Renal pelvis (tissue), 4 donors: ENCODE measurements around the gene TSPOAP1. TPM values are rescaled to one million over a fixed set of nuclear protein-coding genes. Genes with fewer than 3 reads are reported as not detected.

ENCODE experiments used
- DNase-seq: peaks from one replicate; pipeline ENCODE4 v3.0.0-alpha.2; 2013
- polyA plus RNA-seq, 3 donors: library from polyadenylated mRNA; unstranded; fragments of 120-200 nt; gene quantifications; one replicate each; pipeline ENCODE4 v1.2.1, GENCODE V29; 2013; ENCODE audit not compliant: insufficient read length in 3 of 3

TSPOAP1 gene
- polyA plus RNA-seq, 3 donors: 44.2 to 77.0 (median 70.8) TPM

GRCh38 chr17:58364270-58364942 is 35.8 kb upstream of the TSPOAP1 start:
- DNase-seq: no peak

GRCh38 chr17:58363457-58364185 is 35.0 kb upstream of the TSPOAP1 start:
- no peak for DNase-seq

GRCh38 chr17:58362368-58363014 is 33.9 kb upstream of the TSPOAP1 start:
- no peak for DNase-seq

- no peak for DNase-seq
Measured at GRCh38 chr17:58360296-58361063, 31.9 kb upstream of the TSPOAP1 start.

DNA sequence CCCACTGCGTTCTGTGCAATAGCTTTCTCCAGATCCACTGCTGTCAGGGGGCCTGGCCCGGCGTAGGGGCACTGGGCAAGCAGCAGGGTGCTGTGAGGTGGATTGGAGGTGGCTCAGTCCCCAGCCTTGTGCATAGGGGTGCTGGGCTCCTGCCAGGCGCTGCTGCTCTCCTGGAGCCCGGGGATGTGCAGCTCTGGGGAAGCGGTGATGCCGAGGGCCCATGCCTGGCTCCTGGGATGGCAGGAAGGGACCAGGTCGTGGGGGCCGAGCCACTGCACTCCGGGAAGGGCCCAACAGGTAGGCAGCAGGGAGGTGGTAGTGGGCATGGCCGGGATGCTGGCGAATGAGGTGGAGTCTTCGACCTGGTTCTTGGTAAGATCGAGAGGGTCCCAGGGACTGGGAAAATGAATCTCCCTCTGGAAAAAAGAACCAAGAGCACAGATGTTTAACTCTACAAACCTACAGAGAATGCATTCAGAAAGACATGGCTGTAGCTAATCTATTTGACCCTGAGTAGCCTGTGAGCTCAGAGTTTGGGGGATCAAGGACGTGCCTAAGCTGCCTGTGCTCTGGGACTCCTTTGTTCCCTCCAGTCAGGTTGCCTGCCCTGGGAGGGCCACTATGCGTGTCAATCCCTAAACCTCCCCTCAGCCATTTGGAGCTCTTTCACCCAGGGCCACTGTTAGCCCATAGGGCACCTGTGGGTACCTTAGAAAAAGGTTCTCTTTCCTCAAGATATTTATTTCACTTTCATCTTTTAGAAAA is 30.0 kb upstream of the TSPOAP1 start:
- no peak for DNase-seq

DNA sequence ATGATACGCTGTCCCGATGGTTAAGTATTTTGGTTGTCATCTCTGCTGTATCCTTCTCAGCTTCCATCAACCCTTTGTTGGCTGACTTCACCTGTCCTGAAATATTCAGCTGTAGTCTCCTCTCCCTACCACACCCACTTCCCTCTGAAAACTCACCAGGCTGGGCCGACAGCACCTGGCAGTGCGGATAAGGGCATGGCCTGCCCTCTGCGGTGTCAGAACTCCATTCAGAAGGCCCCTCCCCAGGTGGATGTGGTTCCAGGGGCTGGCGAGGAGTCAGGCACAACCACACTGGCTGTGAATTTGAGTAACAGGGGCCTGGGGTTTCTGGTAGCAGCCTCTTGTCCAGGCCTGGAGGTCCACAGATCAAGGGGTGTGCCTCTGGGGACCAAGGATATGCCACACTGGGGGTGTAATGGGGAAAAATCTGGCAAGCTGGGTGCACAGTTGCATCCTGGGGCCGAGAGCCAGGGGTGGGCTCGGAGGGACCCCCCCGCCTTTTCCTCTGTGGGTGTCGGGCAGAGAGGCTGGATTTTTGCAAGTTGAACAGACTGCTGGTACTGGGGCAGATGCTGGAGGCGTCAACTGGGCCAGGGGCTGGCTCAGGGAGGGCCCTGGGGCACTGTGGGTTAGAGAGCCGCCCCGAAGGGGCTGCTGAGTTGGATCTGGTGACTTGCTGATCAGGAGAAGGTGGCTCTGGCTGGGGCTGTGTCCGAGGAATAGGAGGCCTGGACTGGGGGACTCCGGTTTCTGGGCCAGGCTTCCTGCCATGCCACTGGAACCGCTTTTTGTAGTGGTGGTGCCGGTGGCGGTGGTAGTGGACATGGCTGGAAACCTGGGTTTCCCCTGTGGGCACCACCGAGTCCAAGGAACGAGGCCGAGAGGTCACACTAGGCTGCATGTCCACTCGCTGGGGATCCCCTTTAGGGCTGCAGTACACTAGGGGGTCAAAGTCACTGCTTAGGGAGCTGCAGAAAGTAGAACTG is 29.0 kb upstream of the TSPOAP1 start:
- DNase-seq: no peak

- no peak for DNase-seq
Measured at GRCh38 chr17:58356231-58356630, 27.6 kb upstream of the TSPOAP1 start.

- DNase-seq: no peak
Measured at GRCh38 chr17:58354541-58355216, 26.1 kb upstream of the TSPOAP1 start.

DNA sequence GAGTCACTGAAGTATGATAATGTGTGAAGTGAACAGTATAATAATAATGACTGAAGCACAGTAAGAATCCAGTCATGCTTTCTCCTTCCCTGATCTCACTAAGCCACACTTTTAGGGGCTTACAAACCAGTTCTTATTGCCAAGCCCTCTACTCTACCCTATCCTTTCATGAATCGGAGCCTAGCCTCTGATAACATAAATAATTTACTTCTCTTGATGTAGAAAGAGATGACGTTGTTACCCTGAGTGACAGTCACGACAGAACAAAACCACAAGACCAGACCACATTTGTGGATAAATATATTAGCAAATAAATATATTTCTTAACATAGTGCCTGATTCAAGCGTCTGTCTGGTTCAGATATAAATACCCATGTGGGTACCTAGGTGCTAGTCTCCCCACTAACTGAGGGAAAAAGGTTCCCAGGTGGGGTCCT is 24.8 kb upstream of the TSPOAP1 start:
- DNase-seq: no peak

DNA sequence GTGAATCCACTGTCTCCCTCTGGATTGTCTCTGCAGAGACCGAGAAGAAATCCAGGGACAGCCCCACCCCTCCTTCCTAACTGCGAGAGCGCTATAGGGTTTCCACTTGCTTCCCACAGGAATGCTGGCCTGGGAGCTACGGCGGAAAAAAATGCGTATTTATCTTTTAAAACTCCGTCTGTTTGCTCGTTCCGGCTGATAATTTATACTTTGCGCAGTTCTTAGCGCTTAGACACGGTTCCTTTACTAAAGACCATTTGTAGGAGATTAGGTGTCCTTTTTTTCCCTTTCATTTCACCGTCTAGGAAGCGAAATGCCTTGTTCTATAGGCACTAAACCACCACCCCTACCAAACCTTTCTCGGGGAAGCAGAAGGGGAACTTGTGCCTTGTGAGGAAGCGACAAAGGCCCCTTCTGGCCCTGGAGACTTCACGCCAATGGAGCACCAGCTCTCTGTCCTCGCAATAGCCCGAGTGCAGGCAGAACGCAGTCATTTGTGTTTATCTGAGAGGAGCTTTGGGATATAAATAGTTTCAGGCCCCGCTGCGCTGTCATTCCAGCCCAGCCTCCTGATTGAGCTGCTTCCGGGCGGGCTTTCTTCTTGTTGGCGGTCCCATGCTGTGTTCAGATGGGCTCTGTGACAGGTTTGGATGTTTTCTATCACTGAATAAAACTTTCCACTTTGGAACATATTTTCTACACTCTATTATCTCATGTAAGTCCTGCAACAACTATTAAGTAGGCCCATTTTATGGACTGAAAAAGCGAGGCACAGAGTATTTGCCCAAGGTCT is 24.2 kb upstream of the TSPOAP1 start:
- DNase-seq: no peak

DNA sequence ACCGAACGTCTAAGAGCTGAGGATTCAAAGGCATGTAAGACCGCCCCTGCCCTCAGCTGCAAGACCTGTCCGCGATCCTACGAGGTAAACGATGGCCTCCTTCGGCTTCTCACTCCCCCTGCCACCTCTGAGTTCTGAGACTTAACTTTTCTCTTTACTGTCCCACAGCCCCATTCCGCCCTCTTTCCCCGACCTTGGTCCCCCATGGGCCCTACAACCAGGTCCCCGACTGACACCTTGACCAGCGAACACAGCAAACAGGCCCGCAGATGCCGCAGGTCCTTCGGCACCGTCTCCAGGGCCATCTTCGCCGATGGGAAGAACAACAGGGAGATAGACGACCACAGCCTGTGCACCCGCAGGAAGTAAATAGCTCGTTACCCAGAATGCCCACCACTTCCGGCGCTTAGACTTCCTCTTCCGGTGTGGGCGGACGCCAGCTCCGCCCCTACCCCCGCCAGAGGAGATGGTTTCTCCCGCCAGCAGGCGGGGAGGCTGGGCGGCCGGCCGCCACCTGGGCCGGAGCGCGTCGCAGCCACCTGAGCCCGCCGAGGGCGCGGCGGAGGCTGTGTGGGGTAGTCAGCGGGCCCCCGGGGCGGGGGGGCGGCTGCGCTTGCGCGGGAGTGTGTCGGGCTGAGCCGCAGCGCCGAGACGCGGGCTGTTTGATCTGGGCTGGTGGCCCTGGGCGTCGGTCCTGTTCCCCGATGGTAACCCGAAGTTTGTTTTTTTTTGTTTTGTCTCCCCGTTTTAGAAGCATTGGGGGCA is 23.4 kb upstream of the TSPOAP1 start, which contains the start of gene SUPT4H1:
TSS of gene SUPT4H1 (minus strand) at position 371 of the 765 bp plus-strand sequence. CDS start at position 305, 66 bp downstream.
- peak; percentile 95 for DNase-seq

DNA sequence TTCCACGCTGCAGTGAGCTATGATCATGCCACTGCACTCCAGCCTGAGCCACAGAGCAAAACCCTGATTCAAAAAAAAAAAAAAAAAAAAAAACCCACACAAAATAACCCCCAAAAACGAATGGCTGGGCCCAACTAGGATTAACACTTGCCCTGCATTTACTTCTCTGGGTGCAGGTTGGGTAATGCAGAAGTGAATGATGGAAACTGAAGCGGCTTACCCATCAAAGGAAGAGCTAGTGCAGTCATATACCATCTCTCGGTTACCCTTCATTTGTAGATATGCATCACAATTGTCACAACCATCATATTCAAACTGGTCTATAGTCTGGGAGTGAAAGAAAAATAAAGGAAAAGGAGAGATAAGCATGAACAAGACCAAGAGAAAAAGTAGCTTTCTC is 22.6 kb upstream of the TSPOAP1 start:
- no peak for DNase-seq

DNA sequence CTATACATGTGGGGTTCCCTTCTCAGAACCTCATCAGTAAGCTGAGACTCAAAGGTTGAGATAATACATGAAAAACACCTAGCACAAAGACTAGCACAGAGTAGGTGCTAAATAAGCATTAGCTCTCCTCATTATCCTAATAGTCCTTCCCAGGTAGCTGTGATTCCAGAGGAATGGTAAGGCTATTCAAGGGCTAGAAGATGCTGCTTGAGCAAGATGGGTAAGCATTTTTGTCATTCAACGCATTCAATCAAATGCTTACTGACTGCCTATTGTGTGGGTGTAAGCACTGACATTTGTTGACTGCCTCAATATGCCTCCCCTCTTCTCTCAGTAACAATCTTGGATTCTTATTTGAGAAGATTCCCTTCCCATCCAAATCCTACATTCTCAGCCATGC is 19.4 kb upstream of the TSPOAP1 start:
- DNase-seq: no peak

DNA sequence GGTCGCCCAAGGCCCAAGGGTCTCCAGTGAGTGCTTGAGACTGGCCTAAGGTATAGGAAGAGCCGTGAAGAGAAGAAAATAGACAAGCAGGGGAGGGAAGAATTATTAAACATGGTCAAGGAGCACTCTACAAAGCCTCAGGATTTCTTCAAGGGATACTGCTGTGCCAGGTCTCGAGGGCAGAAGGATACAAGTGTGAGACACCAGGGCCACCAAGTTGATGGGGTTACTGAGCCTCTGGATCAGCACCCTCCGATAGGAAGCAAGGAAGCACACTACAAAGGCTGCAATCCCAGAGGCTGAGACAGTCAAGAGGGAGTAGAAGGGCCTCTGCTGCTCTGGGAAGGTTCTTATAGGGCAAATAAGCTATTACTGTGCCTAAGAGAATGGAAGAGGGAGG is 16.9 kb upstream of the TSPOAP1 start:
- DNase-seq: no peak

GRCh38 chr17:58344791-58345157 is 16.2 kb upstream of the TSPOAP1 start:
- no peak for DNase-seq

- DNase-seq: no peak
Measured at GRCh38 chr17:58344047-58344790, 15.6 kb upstream of the TSPOAP1 start.

DNA sequence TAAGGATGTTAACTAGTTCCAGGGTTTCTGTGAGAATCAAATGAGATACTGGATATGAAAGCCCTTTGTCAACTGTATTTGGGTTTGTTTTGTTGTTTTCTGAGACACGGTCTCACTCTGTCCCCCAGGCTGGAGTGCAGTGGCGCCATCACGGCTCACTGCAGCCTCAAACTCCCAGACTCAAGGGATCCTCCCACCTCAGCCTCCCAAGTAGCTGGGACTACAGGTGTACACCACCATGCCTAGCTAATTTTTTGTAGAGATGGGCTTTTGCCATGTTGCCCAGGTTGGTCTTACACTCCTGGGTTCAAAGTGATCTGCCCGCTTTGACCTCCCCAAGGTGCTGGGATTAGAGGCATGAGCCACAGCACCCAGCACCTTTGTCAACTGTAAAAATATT is 14.5 kb upstream of the TSPOAP1 start:
- no peak for DNase-seq
